Right renal cortex interstitium (tissue), 3 donors: ENCODE data around the gene ZBTB9. TPM values are rescaled to one million over a fixed set of nuclear protein-coding genes. Genes with fewer than 3 reads are reported as not detected.
"Not testable (repeated sequence)": the region's sequence is repeated elsewhere in the genome, so short reads cannot be mapped to it uniquely, and the experiment has no call there.

ENCODE experiments used
- DNase-seq, 3 donors: peaks; one replicate each; pipeline ENCODE4 v3.0.0-alpha.2; 2013; ENCODE audit warnings: low read depth in 3 of 3, low spot score in 2 of 3
- polyA plus RNA-seq, 3 donors: library from polyadenylated mRNA; unstranded; fragments of 120-200 nt; gene quantifications; one replicate each; pipeline ENCODE4 v1.2.1, GENCODE V29; 2013; ENCODE audit not compliant: insufficient read length in 3 of 3

The ZBTB9 gene
- polyA plus RNA-seq, 3 donors, result 16.3 to 17.9 (median 16.7) TPM

- no peak for DNase-seq
Measured at GRCh38 chr6:33455051-33455450, 675 bp downstream of the ZBTB9 start.

GRCh38 chr6:33456156-33456555 lies 1.8 kb downstream of the ZBTB9 start:
- no peak for DNase-seq

DNA sequence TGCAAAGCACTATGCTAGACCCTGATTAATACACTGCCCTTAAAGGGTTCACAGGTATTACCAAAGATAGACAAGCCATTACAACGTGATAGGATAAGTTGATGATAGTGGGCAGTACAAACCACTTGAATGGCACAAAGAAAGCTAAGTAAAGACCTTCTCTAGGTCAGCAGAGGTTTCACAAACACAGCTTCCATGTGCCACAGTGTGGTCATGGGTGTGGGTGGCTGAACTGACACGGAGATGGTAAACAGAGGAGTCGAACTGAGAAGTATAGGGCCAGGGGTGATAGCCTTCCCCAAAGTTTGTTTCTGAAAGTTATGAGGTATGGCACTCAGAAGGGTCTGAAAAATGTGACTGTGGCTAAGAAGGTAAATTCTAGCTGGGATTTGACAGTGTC lies 4.3 kb downstream of the ZBTB9 start:
- no peak for DNase-seq

DNA sequence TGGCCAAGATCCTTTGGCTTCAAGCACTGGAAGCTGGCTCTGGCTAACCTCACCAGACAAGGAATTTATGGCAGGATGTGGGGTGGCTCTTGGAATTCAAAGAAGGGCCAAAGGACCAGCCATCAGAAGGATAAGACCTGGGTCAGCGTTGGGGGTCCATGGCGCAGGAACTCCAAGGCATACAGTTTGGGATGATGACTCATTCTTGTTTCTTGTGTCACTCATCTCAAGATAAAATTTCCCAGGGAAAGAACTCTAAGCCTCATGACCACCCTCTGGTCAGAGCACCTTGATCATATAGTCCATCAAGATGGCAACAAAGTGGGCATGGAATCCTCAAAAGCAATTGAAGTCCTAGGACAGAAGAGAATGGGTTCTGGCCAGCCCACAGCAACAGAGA lies 4.8 kb downstream of the ZBTB9 start:
- no peak for DNase-seq

GRCh38 chr6:33466075-33466735 lies 11.8 kb downstream of the ZBTB9 start:
- DNase-seq, result no peak

- DNase-seq, result no peak
Measured at GRCh38 chr6:33467091-33467490, 12.7 kb downstream of the ZBTB9 start.

GRCh38 chr6:33469661-33470060 lies 15.3 kb downstream of the ZBTB9 start:
- DNase-seq, result no peak

GRCh38 chr6:33477864-33478263 lies 23.5 kb downstream of the ZBTB9 start:
- no peak for DNase-seq

DNA sequence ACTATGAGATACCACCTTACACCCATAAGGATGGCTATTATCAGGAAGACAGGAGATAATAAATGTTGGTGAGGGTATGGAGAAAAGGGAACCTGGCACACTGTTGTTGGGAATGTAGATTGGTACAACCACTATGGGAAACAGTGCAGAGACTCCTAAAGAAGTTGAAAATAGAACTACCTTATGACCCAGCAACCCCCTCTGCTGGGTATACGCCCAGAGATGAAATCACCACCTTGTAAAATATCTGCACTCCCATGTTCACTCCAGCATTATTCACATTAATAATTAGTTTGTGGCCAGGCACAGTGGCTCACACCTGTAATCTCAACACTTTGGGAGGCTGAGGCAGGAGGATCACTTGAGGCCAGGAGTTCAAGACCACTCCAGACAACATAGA lies 26.8 kb downstream of the ZBTB9 start:
- no peak for DNase-seq

- not testable (repeated sequence) for DNase-seq
Measured at GRCh38 chr6:33482620-33483019, 28.2 kb downstream of the ZBTB9 start.

- no peak for DNase-seq
Measured at GRCh38 chr6:33483678-33484077, 29.3 kb downstream of the ZBTB9 start.

DNA sequence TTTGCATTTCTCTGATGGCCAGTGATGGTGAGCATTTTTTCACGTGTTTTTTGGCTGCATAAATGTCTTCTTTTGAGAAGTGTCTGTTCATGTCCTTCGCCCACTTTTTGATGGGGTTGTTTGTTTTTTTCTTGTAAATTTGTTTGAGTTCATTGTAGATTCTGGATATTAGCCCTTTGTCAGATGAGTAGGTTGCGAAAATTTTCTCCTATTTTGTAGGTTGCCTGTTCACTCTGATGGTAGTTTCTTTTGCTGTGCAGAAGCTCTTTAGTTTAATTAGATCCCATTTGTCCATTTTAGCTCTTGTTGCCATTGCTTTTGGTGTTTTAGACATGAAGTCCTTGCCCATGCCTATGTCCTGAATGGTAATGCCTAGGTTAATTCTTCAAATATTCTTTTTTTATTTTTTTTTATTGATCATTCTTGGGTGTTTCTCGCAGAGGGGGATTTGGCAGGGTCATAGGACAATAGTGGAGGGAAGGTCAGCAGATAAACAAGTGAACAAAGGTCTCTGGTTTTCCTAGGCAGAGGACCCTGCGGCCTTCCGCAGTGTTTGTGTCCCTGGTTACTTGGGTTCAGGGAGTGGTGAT lies 30.4 kb downstream of the ZBTB9 start:
- not testable (repeated sequence) for DNase-seq

- not testable (repeated sequence) for DNase-seq
Measured at GRCh38 chr6:33485680-33486079, 31.3 kb downstream of the ZBTB9 start.

DNA sequence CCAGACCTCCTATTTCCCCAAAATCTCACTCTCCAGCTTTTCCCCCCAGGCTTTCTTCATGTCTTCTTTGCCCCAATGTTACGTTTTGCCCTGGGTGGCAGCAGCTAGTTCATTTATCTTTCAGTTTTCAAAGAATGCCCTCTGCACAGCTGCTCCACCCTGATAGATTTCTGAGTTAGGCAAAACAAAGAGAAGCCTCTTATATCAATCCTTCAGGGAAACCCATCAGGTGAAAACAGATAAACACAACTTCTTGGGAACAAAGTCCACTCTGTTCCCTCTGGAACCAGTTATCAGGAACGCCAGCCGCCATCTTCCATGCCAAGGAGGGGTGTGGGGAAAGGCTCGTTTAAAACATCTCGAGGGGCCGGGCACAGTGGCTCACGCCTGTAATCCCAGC lies 34.0 kb downstream of the ZBTB9 start:
- no peak for DNase-seq

DNA sequence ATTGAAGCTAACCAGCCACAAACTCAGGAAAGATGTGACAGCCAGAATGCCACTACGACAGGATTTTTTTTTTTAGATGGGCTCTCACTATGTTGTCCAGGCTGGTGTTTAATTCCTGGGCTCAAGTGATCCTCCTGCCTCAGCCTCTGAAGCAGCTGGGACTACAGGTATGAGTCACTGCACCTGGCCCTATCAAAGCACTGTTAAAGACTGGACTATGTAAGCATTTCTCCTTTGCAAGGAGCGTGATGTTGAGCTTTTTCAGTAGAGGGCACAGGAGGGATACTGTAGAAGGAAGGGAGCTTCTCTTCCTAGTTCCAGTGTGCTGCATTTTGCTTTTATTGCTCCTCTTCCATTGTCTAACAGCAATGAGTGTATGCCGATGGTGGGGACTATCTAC lies 35.8 kb downstream of the ZBTB9 start:
- DNase-seq, result no peak

DNA sequence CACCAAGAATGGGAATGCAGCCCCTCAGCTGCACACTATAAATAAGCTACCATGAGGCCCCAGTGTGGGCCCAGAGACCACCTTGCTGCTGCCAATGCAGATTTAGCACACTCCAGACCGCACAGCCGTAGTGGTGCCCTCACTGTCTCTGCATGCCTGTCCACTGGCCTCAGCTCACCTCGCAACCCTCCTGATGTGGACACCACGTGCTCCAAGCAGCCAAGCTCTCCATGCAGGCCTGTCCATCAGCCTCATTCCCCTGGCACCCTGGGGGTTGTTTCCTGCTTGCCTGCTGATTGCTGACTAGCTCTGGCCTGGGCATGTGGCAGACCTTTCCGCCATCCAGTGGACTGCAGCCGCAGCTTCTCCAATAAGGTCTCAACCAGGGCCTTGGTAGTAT lies 36.2 kb downstream of the ZBTB9 start:
- DNase-seq, result no peak

- DNase-seq, result no peak
Measured at GRCh38 chr6:33492093-33492492, 37.7 kb downstream of the ZBTB9 start.

DNA sequence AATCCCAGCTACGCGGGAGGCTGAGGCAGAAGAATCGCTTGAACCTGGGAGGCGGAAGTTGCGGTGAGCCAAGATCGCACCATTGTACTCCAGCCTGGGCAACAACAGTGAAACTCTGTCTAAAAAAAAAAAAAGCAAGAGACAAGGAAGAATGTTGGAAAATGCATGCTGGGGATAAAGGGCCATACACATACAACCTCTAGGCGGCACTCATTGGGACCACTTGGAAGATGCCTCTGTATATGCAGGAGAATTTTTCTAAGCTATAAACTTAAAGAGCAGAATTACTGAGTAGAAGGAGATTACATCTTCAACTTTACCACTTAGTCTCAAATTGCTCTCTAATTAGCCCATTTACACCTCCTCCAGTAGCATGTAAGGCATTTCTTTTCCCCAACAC lies 42.8 kb downstream of the ZBTB9 start:
- no peak for DNase-seq

- DNase-seq, result no peak
Measured at GRCh38 chr6:33502486-33502885, 48.1 kb downstream of the ZBTB9 start.

GRCh38 chr6:33504486-33504885 lies 50.1 kb downstream of the ZBTB9 start:
- no peak for DNase-seq

DNA sequence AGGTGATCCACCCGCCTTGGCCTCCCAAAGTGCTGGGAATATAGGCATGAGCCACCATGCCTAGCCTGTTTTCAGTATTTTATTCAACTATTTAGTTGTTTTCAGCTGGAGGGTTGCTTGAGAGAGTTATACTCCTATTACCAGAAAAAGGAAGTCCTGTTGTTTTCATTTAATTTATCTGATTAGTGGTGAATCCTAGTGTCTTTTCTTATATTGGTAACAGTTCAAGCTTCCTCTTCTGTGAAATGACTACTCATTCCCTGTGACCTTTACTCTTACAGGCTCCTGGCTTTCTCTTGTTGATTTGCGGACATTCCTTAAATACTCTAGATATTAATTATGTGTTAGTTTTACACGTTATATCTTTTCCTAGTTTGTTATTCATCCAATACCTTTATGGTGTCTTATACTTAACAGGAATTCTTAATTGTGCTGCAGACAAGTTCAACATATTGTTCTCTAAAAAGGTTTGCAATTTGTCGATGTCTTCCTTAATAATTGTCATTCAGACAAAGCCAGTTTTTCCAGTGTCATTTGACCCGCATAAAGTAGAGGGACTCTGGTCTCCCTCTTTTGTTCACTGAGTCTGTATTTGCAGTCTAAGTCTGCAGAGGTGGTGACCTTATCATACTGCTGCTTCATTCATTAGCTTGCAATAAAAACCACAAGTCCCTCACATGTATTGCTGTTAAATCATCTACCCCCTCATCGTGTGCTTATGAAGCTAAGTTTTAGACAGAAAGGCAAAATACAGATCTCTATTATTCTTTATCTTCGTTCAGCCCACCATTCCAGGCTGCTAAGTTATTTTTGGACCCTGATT lies 51.4 kb downstream of the ZBTB9 start:
- DNase-seq, result no peak
